Measurements from ENCODE around the gene PLD1.
"Not testable (repeated sequence)": the region's sequence is repeated elsewhere in the genome, so short reads cannot be mapped to it uniquely, and the experiment has no call there.

PLD1 gene, protein sequence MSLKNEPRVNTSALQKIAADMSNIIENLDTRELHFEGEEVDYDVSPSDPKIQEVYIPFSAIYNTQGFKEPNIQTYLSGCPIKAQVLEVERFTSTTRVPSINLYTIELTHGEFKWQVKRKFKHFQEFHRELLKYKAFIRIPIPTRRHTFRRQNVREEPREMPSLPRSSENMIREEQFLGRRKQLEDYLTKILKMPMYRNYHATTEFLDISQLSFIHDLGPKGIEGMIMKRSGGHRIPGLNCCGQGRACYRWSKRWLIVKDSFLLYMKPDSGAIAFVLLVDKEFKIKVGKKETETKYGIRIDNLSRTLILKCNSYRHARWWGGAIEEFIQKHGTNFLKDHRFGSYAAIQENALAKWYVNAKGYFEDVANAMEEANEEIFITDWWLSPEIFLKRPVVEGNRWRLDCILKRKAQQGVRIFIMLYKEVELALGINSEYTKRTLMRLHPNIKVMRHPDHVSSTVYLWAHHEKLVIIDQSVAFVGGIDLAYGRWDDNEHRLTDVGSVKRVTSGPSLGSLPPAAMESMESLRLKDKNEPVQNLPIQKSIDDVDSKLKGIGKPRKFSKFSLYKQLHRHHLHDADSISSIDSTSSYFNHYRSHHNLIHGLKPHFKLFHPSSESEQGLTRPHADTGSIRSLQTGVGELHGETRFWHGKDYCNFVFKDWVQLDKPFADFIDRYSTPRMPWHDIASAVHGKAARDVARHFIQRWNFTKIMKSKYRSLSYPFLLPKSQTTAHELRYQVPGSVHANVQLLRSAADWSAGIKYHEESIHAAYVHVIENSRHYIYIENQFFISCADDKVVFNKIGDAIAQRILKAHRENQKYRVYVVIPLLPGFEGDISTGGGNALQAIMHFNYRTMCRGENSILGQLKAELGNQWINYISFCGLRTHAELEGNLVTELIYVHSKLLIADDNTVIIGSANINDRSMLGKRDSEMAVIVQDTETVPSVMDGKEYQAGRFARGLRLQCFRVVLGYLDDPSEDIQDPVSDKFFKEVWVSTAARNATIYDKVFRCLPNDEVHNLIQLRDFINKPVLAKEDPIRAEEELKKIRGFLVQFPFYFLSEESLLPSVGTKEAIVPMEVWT

GRCh38 chr3:171809861-171810628 lies at the start of gene PLD1:
TSS of gene PLD1 (minus strand) at chr3:171810483. CDS start at chr3:171738051, 72,432 bp downstream.
- peak; percentile 63 for DNase-seq

DNA sequence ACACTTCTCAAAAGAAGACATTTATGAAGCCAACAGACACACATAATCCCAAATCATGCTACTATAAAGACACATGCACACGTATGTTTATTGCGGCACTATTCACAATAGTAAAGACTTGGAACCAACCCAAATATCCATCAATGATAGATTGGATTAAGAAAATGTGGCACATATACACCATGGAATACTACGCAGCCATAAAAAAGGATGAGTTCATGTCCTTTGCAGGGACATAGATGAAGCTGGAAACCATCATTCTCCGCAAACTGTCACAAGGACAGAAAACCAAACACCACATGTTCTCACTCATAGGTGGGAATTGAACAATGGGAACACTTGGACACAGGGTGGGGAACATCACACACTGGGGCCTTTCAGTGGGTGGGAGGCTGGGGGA lies 48.5 kb upstream of the PLD1 start:
- not testable (repeated sequence) for DNase-seq

GRCh38 chr3:171854649-171855305 lies 44.5 kb upstream of the PLD1 start:
- DNase-seq = no peak

DNA sequence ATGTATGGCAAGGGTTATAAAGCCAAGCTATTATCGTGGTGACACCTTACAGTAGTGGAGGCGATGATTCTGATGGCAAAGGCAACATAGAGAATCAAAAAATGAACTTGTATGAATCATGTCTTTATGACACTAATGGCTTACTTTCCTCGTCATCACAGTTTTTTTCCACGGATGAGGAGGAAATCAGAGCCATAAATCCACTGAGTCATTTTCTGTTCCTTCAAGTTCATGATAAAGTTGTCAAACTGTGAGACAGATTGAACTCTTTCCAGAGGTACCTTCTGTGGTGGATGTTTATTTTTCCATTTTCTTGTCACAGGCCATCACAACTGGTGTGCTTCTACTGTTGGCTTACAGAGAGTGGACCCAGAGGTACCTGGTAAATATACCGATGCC lies 41.4 kb upstream of the PLD1 start:
- no peak for DNase-seq

DNA sequence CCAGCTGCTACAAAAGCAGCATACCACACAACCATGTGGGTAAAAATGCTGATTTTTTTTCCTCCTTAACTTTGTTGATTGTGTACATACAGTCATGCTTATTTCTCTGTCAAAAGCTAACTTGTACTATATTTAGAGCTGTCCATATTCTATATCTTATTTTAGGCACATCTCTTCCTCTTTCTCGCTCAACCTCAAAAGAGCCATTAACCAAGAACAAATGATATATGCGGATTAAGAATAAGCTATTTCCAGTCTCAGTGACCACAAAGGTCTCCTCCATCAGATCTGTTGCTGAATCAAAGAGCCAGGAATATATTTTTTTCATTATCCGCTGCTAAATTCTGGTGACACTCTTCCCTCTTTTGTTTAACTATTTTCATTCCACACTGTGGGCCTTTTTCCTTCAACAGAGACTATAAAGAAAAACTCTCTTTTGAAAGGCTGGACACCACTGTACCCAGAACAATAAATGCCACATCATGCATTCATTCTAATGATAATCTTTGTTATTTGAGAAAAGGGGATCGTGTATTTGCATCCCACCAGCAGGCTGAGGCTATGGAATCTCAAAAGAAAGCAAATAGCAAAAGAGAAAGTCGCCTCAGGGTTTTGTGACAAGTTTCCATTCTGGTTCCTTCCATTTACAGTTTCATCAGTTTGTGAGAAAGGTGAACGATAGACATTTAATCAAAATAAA lies 40.8 kb upstream of the PLD1 start:
- DNase-seq = no peak

- DNase-seq = no peak
Measured at GRCh38 chr3:171850320-171850959, 40.2 kb upstream of the PLD1 start.

DNA sequence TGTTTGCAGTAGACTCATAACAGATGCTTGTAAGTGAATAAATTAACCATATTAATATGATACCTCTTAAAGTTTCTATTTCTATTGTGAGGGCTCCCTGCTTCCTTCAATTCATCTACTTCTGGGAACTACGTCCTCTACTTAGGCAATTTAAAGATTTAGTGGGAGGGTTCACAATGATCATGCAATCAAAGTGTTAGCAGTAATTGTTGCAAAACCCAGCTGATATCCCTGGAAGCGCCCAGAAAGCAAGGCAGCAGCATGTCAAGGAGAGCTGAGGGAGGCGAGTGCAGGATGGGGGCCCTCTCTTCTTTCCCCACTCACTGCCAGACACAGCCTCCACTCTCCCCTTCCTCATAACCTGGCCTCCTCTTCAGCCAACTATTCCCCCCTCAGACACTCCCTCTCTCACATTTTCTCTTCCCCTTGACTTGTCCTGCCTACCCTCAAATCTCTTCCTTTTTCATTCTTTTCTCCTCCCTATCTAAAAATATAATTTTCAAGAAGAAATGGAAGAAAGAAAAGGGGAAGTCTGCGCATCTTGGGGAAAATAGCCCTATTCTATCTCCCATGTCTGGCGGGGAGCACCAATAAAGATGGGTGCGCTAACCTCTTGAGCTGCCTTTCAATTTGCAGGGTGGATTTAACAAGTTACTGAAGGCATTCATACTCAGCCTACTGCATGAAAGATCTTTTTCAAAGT lies 39.5 kb upstream of the PLD1 start:
- DNase-seq = no peak

DNA sequence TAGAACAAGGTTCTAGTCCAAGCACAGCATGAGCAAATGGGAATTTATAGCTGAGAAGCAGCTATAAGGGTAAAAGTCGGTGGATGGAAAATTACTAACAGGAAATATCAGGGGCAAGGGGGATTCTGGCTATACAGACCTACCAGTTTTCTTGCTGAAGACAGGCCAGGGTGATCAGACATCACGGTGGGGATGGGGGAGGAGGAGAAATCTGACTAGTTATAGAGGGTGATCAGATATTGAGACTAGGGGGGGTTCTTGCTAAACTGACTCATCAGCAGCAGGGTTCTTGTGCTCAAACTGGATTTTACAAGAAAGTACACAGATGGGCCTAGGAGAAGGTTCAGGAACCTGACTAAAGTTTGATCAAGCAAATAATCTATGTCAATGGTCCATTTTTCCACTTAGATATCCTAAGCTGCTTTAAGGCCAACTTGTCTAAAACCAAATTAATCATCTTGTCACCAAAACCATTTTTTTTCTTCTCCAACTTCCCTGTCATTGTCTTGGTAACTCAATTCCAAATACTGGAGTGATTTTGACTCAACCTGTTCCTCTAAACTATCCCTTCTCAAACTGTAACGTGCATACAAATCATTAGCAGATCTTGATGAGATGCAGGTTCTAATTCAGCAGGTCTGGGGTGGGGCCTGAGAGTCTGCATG lies 37.4 kb upstream of the PLD1 start:
- DNase-seq = no peak

- DNase-seq = no peak
Measured at GRCh38 chr3:171847133-171847532, 36.9 kb upstream of the PLD1 start.

DNA sequence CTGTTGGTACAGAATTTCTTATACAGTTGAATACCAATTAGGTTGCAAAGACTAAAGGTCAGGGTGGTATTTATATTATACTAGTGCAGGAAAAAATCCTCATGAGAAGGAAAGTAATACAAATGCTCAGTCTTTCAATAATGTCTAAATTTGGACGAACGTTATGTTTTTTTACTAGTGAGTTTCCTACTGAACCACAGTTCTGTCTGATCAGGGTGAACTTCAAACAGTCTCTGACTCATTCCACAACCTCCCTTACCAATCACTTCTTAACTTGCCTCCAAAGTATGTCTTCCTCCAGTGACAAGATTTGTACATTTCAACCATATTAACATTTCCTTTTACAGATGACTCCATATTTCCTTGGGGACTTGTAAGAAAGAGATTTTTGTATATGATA lies 36.3 kb upstream of the PLD1 start:
- DNase-seq = no peak

DNA sequence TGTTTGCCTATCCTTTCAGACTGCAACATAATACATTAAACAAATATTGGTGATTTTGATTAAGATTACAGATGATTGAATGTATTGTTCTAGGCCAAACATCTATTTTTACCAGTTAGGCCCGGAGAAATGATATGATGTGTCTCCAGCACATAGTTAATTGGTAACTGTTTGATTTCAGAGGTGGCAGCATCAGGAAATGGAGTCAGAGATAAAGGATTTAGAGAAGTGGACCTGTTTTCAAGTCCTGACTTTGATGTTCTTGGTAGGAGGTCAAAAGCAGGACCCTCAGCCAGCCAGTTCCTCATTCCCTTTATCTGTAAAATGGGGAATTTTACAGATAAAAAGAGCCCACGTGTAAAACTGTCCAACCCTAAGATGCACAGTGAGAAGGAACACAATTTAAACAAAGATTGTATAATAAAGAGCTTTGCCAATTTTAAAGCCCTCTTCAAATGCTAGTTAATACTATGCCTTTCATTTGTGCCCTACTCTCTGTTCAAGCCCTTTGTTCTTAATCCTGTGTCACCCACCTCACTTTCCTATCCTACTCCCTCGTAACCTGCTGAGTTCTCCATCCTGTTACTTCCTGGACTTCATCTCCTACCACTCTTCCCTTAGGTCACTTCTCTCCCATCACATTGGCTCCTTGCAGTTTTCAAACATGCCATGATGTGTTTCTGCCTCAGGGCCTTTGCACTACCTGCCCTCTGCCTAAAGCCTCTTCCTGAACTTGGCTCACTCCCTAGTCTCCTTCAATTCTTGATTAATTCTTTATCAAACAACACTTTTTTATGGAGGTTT lies 35.4 kb upstream of the PLD1 start:
- DNase-seq = no peak

- DNase-seq = no peak
Measured at GRCh38 chr3:171844873-171845272, 34.6 kb upstream of the PLD1 start.

DNA sequence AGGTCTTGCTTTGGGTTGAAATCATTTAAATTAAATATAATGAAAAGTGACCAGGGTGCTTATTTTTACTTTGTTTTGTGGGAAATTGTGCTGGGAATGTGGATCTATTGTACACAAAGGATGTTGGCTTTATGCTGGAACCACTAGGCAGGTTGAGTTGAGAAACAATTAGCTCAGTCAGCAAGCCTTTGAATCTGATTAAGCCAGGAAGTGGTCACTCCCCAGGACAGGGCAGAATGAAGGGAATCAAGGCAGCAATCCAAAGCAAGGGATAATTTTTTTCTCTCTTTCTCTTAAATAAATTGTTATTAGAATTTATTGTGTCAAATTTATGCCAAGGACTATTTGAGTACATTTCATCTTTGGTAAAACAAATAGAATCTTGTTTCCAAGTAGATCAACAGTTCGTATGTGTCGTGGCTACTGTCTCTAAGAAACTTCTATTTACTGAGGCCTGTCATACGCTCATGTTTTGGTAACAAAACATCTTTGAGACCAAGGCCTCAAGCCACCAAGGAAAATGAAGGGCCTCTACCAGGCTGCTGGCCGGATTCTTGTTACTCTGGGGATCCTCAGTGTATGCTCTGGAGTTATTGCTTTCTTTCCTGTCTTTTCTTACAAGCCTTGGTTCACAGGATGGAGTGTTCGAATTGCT lies 32.7 kb upstream of the PLD1 start, which contains the start of gene TMEM212:
Gene TMEM212, plus strand, starts transcription at position 486 of the 655 bp plus-strand sequence. Its CDS starts 35 bp downstream, at position 521.
- DNase-seq = peak; percentile 31

DNA sequence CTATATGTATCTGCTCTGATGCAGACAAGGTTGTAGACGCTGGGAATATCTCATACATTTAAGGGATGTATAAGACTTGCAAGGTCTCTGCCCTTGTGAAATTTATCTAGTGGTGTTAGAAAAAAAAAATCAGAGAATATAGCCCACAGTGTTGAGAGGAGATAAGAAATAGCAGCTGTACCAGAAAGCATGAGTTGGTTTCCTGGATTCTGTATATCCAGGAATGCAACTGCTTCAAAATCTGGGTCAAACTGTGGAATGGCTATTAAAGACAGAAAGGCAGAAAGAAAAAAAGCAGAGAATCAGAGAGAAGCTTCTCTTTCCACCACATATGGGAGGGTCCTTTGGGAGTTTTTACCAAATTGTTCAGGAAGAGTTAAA lies 31.3 kb upstream of the PLD1 start:
- DNase-seq = no peak

- no peak for DNase-seq
Measured at GRCh38 chr3:171840811-171841619, 30.7 kb upstream of the PLD1 start.

DNA sequence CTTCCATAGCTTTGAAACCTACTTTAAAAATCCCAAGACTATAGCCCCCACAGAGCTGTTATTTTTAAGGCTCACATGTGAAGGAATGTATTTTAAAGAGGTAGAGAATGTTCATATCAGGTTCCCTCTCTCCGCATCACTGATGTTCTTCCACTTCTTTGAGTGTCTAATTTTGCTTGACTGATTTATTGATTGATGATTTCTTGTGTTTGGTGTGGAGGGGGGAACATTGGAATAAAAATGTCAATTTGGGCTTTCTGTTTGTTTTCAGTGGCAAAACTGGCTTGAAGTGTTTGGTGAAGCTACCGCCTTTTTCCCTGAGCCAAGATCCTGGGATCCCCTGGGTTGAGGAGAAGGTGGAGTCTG lies 30.1 kb upstream of the PLD1 start:
- DNase-seq = no peak

GRCh38 chr3:171839270-171839669 lies 29.0 kb upstream of the PLD1 start:
- no peak for DNase-seq
